ENCODE measurements around the gene CLDN1.

DNA sequence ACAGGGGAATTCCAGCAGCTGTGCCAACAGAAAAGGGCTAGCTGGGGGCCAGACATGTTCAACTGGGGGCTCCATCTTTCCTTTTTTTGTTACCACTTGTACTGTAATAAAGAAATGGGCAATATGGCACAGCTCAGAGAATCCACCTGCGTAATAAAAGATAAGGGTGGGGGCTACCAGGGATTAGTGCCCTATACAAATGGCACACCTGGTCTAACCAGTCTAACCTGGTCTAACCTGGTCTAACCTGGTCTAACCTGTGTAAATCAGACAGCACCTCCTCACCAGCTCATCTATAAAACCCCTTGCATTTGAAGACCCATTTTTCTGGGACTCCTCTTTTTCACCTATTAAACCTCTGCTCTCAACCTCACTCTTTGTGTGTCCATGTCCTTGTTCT is 39.5 kb upstream of the CLDN1 start:
- no peak for TF ChIP-seq POLR2AphosphoS5 (IDR thresholded peaks at IDR 0.05)
- TF ChIP-seq, protein P1, sequence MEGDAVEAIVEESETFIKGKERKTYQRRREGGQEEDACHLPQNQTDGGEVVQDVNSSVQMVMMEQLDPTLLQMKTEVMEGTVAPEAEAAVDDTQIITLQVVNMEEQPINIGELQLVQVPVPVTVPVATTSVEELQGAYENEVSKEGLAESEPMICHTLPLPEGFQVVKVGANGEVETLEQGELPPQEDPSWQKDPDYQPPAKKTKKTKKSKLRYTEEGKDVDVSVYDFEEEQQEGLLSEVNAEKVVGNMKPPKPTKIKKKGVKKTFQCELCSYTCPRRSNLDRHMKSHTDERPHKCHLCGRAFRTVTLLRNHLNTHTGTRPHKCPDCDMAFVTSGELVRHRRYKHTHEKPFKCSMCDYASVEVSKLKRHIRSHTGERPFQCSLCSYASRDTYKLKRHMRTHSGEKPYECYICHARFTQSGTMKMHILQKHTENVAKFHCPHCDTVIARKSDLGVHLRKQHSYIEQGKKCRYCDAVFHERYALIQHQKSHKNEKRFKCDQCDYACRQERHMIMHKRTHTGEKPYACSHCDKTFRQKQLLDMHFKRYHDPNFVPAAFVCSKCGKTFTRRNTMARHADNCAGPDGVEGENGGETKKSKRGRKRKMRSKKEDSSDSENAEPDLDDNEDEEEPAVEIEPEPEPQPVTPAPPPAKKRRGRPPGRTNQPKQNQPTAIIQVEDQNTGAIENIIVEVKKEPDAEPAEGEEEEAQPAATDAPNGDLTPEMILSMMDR (IDR thresholded peaks at IDR 0.05): no peak
